ENCODE measurements around the gene LPP. TPM values are rescaled to one million over a fixed set of nuclear protein-coding genes. Genes with fewer than 3 reads are reported as not detected.

The LPP gene
- polyA plus RNA-seq, 1 experiment, result 76.3 TPM

DNA sequence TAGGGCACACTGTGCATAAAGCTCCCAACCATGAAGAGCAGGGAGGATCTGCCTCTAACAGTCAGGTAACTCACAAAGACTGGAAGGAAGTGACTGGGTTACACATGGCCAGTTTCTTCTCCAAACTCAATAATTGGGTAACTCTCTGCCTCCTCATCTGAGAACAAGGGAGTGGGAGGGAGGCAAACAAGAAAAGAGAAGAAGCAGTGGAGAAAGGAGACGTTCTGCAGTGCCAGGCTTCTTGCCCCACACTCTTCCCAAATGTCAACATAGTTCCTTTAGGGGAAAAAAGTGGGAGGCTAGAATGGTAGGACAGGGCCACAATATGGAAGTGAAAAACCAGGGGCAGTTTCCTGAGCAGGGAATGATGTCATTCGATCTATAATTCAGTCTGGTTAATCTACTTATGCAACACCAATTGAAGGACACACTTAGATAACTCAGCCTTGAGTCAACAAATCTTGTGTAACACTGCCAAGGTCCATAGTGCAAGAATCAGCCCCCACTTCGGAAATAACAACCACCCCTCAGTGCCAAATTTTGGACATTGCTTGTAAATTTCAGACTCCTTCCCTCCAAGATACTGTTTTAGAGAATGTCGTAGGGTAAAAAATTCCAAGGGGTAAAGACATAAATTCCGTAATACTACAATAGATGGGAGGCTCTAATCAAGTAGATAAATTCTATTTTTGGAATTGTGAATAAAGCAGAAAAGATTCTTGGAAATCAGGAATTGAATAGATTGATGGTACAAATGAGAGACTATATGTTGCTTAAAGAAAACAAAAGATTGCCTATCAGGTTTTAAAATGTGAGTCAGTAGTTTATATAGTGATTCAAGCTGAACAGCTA is 143.0 kb downstream of the LPP start:
- no peak for DNase-seq (ENCODE audit: low read depth, low spot score)
- TF ChIP-seq, protein P1, sequence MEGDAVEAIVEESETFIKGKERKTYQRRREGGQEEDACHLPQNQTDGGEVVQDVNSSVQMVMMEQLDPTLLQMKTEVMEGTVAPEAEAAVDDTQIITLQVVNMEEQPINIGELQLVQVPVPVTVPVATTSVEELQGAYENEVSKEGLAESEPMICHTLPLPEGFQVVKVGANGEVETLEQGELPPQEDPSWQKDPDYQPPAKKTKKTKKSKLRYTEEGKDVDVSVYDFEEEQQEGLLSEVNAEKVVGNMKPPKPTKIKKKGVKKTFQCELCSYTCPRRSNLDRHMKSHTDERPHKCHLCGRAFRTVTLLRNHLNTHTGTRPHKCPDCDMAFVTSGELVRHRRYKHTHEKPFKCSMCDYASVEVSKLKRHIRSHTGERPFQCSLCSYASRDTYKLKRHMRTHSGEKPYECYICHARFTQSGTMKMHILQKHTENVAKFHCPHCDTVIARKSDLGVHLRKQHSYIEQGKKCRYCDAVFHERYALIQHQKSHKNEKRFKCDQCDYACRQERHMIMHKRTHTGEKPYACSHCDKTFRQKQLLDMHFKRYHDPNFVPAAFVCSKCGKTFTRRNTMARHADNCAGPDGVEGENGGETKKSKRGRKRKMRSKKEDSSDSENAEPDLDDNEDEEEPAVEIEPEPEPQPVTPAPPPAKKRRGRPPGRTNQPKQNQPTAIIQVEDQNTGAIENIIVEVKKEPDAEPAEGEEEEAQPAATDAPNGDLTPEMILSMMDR (IDR thresholded peaks at IDR 0.05; ENCODE audit: low read depth, low read length), result no peak
- Histone ChIP-seq H3K27ac (ENCODE audit: low read depth, low read length) (peak overlapping the region; percentile 69), H3K9me3 (ENCODE audit: control insufficient read depth, insufficient read depth, low read length) (no peaks in the 10 kb centered on the region), H3K4me3 (ENCODE audit: low read depth, low read length) (no peak overlapping the region), H3K27me3 (ENCODE audit: control insufficient read depth, insufficient read depth, low read length) (no peaks in the 10 kb centered on the region)
- ChIA-PET CTCF (interaction anchor here (2.2 to 2.9 kb wide), 2 partner anchors 556 to 657 kb away, joined by 11 to 15 read pairs; no protein-coding TSS in a partner anchor), POLR2A (no interaction called here)

DNA sequence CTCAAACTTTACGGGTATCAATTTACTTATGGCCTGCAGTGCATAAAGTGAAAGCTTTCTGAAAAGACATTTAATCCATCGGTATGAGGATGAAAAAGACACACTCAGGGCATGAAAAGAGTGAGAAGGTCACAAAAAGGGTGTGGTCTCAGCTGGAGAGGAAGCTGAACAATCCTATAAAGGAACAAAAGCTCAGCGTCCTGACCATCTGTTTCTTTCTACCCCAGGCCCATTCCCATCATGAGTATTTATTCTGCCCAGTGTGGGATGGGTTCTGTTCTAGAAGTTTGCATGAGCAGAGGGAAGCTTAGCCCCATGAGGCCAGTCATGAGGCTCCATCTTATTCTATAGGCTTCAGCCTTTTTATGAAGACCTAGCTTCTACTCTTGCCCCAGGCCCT is 144.6 kb downstream of the LPP start:
- ChIA-PET POLR2A (no interaction called here), CTCF (interaction anchor here (1.0 to 2.9 kb wide), 3 partner anchors 557 to 656 kb away, joined by 3 to 15 read pairs (median 4); no protein-coding TSS in a partner anchor)
- Histone ChIP-seq H3K27ac (ENCODE audit: low read depth, low read length) (no peak overlapping the region), H3K27me3 (ENCODE audit: control insufficient read depth, insufficient read depth, low read length) (no peaks in the 10 kb centered on the region), H3K4me3 (ENCODE audit: low read depth, low read length) (no peak overlapping the region), H3K9me3 (ENCODE audit: control insufficient read depth, insufficient read depth, low read length) (no peaks in the 10 kb centered on the region)
- TF ChIP-seq, protein P1 (IDR thresholded peaks at IDR 0.05; ENCODE audit: low read depth, low read length), result no peak
- DNase-seq (ENCODE audit: low read depth, low spot score), result no peak

DNA sequence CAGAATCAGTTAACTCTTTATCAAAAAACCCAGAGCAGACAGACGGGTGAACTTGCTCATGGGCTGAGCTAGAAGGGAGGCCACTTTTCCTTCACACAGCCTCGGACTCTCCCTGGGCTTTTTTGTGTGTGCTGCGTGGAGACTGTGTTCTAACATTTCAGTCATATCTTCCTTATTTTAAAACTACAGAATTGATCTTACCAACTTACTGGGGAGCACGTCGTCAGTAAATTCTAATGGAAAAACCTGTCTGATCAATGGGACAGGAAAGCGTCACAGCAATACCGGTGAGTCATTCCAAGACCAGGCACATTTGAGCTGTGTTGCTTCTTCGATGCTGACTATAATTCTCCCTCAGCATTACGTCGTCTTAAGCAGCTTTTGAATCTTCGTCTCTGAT is 145.1 kb downstream of the LPP start:
- TF ChIP-seq, protein P1 (IDR thresholded peaks at IDR 0.05; ENCODE audit: low read depth, low read length), result no peak
- H3K27me3 ChIP-seq (ENCODE audit: control insufficient read depth, insufficient read depth, low read length), result no peaks in the 10 kb centered on the region
- no peak for DNase-seq (ENCODE audit: low read depth, low spot score)
- ChIA-PET POLR2A (interaction anchor here (0.6 kb wide), 1 partner anchor 25 kb away, joined by 3 read pairs; no protein-coding TSS in a partner anchor), CTCF (interaction anchor here (1.0 to 2.9 kb wide), 3 partner anchors 558 to 655 kb away, joined by 3 to 15 read pairs (median 4); no protein-coding TSS in a partner anchor)
- no peak overlapping the region for H3K27ac ChIP-seq (ENCODE audit: low read depth, low read length)
- no peak overlapping the region for H3K4me3 ChIP-seq (ENCODE audit: low read depth, low read length)
- H3K9me3 ChIP-seq (ENCODE audit: control insufficient read depth, insufficient read depth, low read length), result no peaks in the 10 kb centered on the region

DNA sequence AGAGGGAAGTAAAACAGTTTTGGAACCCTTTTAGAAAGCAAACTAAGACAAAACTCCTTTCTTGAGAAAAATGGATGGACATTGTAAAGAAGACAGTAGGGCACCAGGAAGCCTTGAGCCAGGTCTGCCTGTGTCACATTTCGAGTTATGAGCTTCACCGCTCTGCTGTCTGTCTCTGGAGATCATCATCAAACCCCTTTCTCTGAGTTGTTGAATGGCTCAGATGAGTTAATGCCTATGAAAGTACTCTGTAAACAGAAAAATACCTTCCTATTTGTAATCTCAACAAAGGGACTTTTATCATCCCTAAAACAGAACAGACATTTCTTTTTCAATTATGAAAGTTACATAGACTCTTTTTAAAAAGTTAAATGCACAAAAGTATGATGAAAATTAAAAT is 145.8 kb downstream of the LPP start:
- Histone ChIP-seq H3K27ac (ENCODE audit: low read depth, low read length) (no peak overlapping the region), H3K27me3 (ENCODE audit: control insufficient read depth, insufficient read depth, low read length) (no peaks in the 10 kb centered on the region), H3K9me3 (ENCODE audit: control insufficient read depth, insufficient read depth, low read length) (no peaks in the 10 kb centered on the region), H3K4me3 (ENCODE audit: low read depth, low read length) (no peak overlapping the region)
- TF ChIP-seq, protein P1 (IDR thresholded peaks at IDR 0.05; ENCODE audit: low read depth, low read length), result no peak
- POLR2A ChIA-PET, result interaction anchor here (0.6 kb wide), 1 partner anchor 26 kb away, joined by 3 read pairs; no protein-coding TSS in a partner anchor
- CTCF ChIA-PET, result interaction anchor here (1.4 to 2.9 kb wide), 2 partner anchors 561 to 655 kb away, joined by 4 to 15 read pairs; no protein-coding TSS in a partner anchor
- no peak for DNase-seq (ENCODE audit: low read depth, low spot score)

DNA sequence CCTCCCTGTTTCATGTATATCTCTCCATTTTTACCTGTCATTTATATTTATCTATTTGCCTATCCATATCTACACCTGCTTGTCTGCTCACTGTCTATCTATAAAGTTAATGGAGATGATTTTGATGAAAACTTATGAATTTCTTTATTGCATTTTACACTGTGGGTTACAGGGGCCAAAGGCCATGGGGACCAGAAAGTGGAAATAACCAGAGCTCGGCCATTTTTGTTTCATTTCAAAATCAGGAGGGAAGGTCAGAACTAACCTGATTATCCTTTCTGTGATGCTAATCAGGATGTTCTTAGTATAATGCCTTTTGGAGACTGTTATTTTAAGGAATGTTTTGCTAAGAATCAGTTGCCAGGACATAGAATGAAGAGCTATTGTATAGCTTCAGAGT is 147.2 kb downstream of the LPP start:
- no peaks in the 10 kb centered on the region for H3K27me3 ChIP-seq (ENCODE audit: control insufficient read depth, insufficient read depth, low read length)
- no peak overlapping the region for H3K27ac ChIP-seq (ENCODE audit: low read depth, low read length)
- no peak overlapping the region for H3K4me3 ChIP-seq (ENCODE audit: low read depth, low read length)
- POLR2A ChIA-PET, result no interaction called here
- H3K9me3 ChIP-seq (ENCODE audit: control insufficient read depth, insufficient read depth, low read length), result no peaks in the 10 kb centered on the region
- DNase-seq (ENCODE audit: low read depth, low spot score), result no peak
- TF ChIP-seq, protein P1 (IDR thresholded peaks at IDR 0.05; ENCODE audit: low read depth, low read length), result no peak
- CTCF ChIA-PET, result interaction anchor here (0.6 to 2.0 kb wide), 2 partner anchors 33 to 654 kb away, joined by 6 to 8 read pairs; no protein-coding TSS in a partner anchor
